UCSD-AML1 (cell line): Measurements from ENCODE around the gene GPR141.

Source experiments
- DNase-seq: peaks from one replicate; lab custom pipeline; 2025; ENCODE audit not compliant: unreplicated experiment; lab: John Stamatoyannopoulos, UW

The GPR141 gene

DNA sequence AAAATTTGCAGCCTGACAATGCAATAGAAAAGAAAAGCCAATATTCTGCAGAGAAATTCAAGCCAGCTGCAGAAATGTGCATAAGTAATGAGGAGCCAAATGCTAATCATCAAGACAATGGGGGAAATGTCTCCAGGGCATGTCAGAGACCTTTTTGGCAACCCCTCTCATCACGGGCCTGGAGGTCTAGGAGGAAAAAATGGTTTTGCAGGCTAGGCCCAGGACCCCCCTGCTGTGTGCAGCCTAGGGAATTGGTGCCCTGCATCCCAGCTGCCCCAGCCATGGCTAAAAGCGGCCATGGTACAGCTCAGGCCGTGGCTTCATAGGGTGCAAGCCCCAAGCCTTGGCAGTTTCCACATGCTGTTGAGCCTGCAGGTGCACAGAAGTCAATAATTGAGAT, 92.4 kb downstream of the GPR141 start:
- no peak for DNase-seq

DNA sequence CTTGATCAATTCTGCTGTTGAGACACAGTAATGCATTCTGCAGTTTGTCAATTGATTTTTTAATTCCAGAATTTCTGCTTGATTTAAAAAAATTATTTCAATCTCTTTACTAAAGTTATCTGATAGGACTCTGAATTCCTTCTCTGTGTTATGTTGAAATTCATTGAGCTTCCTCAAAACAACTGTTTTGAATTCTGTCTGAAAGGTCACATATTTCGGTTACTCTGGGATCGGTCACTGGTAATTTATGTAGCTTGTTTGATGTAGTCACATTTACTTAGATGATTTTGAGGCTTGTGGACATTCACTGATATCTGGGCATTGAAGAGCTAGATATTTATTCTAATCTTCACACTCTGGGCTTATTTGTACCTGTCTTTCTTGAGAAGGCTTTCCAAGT, 97.6 kb downstream of the GPR141 start:
- no peak for DNase-seq

DNA sequence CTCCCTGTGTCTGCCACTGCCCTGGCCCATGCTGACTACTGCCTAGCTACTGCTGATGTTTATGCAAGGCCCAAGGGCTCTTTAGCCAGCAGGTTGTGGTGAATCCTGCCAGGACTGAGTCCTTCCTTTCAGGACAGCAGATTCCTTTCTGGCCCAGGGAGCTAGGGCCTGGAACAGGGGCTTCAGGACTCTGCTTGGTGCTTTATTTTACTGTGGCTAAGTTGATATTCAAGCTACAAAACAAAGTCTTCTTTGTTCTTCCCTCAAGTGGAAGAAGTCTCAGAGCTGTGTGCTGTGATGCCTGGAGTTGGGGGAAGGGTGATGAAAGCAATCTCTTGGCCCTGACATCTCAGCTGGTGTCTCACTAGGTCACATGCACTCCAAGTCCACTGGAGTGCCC, 98.6 kb downstream of the GPR141 start:
- DNase-seq = no peak

DNA sequence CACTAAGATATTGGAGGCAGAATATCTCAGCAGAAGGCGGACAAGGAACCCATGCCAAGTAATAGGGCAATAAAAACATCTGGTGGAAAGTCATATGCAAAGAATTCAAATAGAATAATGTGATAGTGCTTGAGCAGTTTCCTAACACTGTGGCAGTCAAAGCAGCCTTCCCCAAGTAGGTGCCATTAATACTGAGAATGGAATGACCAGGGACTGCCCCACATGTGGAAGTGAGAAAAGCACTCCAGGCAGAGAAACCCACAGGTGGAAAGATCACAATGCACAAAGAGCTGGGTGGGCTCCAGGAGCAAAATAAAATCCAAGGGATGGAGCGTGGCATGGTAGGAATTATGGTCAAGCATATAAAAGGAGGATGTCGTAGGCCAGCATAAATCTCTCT, 100.4 kb downstream of the GPR141 start:
- DNase-seq = no peak

DNA sequence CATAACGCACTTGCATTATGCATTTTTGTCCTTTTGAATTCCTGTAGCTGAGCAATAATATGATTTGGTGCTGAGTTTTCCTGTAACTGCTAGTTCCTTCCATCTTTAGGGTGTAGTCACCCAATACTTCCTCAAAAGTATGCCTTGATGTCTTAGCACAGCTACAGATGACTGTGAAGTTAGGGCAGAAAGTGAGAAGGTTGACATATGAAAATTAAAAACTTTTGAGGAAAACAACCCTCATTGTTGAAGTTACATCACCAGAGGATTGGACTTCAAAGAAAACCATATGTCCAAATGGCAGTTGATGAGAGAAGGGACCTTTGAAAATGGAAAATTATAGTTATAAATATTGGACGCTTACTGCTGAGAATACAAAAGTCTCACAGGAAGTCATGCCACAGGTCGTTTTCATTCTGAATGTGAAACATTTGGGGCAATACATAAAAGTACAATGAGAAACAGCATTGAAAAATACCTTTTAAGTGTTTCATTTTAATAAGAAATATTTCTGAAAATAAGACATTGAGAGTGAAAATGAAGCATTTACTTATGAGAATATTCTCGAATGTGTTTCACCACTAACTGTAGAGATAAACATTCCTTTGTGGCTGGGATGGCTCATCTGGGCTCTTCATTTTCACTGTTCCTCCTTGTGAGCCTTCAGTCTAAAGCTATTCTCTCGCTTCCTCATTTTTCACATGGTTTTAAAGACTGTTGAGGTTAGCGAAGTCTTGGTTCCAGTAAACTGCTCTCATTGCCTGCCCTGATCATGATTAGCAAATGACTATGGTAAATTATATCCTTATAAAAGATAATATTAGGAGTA, 103.4 kb downstream of the GPR141 start:
- no peak for DNase-seq
